Stimulated activated CD8-positive, alpha-beta memory T cell treated with anti-CD3 and anti-CD28 coated beads, Interleukin-4, amount 100 ng/mL, for 24 hours (primary cell): ENCODE data around the gene EYA4.
"Not testable (repeated sequence)": the region's sequence is repeated elsewhere in the genome, so short reads cannot be mapped to it uniquely, and the experiment has no call there.

Experiments used
- DNase-seq: peaks from one replicate; pipeline ENCODE4 v3.0.0-alpha.2; 2020; ENCODE audit warnings: low read depth

Gene EYA4

GRCh38 chr6:133532908-133533307, 291.8 kb downstream of the EYA4 start:
- DNase-seq, result no peak

DNA sequence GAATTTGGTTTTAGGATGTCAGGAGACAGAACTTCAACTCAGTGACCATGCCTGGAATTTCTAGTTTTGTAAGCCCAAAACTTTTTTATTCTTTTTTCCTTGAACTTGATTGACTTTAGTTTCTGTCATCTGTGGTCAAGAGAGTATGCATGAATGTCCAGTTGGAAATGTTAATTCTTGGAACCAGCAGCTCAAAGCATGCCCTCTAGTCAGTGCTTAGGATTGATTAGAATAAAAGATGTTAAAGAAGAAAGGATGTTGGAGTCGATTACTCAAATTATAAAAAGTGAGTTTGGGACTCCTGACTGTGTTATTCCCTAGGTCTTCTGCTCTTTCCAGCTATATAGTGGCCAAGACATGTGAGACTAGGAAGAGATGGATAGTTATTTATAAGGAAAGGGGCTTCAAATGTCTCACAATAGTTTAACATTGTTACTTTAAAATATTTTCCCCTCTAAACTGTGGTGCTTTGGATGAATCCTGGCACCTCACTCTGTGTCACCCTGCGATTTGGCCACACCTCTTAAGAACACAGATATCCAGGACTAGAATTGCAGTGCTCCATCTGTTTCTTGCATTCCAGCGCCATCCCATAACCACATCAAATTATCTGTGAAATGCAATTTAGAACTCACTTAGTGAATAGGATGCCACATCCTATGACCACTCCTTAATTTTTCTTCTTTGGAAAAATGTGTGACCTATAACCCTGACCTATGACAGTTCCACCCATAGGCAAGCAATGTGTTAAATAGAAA, 298.5 kb downstream of the EYA4 start:
- DNase-seq, result no peak

DNA sequence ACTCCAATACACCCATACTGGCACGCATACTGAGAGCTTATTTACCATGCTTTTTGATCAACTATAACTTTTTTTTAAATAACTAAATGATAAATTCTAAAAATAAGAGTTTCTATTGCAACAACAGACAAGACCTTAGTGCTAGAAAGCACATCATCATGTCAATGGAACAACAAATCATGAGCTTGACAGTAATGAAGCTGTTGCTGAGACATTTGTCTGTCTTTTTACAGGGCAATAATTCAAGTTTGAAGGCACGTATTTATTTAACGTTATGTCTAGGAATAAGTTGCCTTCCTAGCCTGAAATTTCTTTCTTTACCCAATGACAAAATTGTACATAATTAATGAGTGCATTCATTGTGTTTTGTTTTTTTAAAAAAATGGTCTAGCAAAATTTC, 299.2 kb downstream of the EYA4 start:
- DNase-seq, result no peak

DNA sequence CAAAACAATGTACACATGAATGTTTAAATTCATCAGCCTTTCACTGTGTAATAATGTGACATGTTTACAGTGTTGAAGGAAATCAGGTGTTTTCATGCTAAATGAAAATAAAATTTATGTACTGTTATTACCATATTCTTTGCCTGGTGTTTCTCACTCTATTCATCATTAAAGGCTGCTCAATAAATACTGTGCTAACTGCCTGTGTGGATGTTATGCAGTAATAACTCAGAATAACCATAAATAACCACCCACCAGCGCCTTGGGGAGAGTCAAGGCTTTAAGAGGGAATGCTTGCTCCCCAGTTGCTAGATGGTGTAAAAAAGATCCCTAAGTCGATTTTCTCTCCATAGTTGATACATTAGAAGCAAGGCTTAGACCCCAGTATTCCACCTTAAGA, 299.9 kb downstream of the EYA4 start:
- DNase-seq, result no peak

DNA sequence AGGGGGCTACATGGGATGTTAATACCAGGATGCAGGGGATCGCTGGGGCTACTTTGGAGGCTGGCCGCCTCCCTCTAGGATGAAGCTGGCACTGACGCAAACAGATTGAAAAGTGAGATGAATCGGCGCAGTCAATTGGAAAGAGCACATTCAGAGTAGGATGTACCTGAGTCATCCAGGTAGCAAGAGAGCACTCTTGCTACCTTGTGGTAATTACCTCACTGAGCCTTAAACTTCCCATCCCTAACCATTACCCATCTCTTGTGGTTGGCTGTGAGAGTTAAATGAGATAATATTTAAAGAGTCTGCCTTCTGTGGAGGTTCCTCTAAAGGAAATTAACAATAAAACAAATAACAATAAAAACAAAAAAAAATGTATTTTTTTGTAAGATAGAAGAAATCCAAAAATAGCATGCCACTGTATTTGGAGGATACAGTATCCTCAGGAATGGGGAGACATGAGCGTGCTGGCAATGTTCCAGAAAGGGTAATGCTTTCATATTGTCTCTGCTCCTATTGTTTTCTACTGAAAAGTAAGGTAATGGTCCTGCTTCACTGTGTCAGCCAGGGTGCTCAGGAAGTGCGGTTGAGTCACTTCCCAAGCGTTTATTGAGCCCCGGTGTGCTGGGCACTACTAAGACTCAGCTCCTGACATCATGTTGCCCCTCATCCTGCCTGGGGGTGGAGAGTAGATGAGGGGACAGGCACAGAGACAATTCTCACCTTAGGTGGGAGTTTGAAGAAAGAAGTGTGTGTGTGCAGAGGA, 301.1 kb downstream of the EYA4 start:
- no peak for DNase-seq

DNA sequence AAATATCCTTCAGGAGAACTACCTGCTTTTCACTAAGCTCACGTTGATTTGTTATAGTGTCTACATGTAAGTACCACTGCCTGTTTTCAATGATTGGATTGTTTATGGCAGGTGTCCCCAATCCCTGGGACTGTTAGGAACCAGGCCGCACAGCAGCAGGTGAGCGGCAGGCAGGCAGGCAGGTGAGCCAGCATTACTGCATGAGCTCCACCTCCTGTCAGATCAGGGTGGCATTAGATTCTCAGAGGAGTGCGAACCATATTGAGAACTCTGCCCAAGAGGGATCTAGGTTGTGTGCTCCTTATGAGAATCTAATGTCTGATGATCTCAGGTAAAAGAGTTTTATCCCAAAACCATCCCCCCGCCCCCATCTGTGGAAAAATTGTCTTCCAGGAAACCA, 303.3 kb downstream of the EYA4 start:
- DNase-seq, result no peak

DNA sequence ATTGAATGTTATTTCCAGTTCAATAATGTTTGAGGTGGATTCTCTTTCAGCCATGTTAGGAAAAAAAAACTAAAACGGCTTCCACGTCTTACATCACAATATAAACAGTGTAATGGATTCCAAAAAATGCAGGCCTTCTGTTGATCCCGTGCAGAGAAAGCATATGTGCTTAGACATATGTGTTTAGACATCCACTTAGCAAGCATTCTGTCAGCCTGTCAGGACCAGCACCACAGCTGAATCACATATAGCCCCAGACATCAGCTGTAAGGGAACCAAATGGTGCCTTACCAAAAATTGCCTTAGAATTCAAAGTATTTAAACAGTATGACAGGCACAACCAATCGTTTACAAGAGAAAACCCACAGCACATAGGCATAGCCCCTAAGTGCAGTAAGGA, 304.9 kb downstream of the EYA4 start:
- DNase-seq, result no peak

- no peak for DNase-seq
Observed at GRCh38 chr6:133547136-133547535, 306.0 kb downstream of the EYA4 start.

DNA sequence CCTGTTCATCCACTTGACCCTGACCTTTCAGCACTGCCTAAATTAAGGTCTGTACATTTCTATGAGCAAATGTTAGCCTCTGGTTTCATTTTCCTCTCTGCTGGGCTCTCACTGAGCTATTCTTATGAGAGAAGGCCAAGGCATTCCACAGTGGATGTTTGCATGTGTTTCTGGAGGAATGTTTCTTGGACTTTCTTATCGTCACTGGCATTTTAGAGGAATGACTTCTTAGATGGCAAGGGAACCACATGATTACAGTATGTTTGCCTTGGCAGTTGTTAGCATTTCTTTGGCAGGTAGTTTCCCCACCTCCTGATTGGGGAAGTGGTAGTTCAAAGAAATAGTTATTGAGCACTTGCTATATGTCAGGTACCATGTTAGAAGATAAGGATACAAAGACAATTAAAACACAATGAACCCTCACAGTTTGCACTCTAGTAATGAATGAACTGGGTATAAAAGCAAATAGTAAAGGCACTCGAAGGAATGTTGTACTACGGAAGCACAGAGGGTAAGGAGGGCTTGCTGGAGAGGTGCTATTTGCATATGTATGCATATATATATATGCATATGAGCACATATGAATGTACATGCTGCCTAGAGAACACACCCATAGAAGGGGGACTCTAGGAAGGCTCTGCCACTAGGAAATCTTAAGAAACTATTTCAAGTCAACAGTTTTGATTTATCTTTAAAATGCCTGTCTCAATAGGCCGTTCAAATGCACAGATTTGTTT, 307.4 kb downstream of the EYA4 start:
- no peak for DNase-seq

- no peak for DNase-seq
Observed at GRCh38 chr6:133549371-133549801, 308.2 kb downstream of the EYA4 start.

- no peak for DNase-seq
Observed at GRCh38 chr6:133550026-133550425, 308.9 kb downstream of the EYA4 start.

- no peak for DNase-seq
Observed at GRCh38 chr6:133551436-133551835, 310.3 kb downstream of the EYA4 start.

DNA sequence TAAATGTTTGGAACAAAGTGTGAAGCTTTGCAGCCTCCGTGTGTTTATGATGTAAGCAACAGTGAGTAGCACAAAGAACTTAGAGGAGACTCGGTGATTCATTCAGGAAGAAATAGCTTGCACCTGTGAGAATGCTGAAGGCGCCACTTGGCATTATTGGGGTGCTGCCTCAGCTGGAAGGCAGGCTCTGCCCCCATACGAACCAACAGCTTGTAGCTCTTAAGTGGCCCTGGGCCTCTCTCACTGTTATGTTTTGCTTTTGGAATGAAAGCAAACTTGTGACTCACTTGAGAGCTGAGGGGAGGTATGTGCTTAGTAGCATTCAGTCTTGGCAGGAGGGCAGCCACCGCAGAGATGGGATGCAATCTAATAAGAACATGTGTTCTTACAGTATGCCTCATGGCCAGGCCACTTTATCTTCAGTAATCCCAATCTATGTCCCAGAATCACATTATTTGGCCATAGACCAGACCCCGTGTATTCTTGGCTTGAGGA, 310.7 kb downstream of the EYA4 start:
- no peak for DNase-seq

- no peak for DNase-seq
Observed at GRCh38 chr6:133553652-133554051, 312.5 kb downstream of the EYA4 start.

DNA sequence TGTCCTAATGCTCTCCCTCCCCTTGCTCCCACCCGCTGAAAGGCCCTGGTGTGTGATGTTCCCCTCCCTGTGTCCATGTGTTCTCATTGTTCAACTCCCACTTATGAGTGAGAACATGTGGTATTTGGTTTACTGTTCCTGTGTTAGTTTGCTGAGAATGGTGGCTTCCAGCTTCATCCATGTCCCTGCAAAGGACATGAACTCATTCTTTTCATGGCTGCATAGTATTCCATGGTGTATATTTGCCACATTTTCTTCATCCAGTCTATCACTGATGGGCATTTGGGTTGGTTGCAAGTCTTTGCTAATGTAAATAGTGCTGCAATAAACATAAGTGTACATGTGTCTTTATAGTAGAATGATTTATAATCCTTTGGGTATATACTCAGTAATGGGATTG, 313.0 kb downstream of the EYA4 start:
- not testable (repeated sequence) for DNase-seq

GRCh38 chr6:133555685-133556084, 314.5 kb downstream of the EYA4 start:
- DNase-seq, result no peak

DNA sequence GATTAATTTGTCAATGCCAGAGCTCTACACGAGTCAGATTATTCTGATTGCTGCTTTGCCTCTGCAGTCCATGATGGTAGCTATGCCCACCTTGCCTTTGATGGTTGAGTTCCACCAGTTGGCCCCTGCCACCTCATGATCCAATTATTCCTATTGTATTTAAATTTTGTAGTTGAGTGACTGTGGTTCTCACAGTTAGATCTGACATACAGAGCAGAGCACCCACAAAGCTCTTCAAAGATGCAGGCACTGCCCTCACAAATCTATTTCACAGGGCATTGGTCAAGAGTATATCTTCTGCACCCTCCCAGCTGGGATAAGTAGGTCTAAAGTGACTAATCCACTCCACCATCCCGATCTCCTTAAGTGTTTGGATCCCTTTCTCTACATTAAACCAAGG, 318.8 kb downstream of the EYA4 start:
- no peak for DNase-seq

- DNase-seq, result no peak
Observed at GRCh38 chr6:133567636-133568035, 326.5 kb downstream of the EYA4 start.

DNA sequence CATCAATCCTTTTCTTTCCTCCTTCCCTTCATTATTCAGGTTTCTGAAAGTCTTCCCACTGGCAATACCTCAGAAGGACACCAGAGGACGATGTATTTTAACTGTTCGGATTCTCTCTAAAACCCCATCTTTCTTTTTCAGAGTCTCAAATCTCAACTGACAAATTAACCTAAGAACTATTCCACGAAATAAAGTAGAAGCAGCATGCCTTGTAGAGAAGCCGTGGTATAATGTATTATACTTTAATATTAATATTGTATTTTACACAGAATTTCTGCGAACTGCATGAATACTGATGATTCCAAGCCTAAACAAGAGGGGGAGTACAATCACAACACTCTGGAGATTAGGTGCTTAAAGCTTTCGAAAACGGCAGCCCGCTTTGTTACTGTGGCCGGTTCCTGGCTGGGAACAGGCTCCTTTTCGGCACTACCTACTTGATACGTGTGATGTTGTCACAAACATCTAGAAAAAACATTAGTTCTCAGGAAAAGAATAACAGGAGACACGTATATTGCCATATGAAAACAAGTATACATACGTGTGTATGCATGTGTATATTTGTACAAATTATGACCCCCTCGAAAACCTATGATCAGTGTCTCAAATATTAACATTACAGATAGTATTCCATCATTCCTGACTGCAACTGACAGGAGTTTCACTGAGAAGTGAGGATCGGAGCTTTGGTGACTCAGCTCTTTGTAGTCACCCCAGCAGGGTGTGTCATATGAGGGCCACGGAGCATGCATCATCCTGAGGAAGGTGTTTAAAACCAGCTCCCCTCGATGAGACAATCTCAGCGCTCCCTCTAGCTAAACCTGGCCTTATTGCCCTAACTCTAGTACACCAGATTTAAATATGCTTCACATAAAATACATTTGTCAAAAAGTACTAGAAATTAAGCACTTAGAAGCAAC, 328.1 kb downstream of the EYA4 start:
- no peak for DNase-seq

DNA sequence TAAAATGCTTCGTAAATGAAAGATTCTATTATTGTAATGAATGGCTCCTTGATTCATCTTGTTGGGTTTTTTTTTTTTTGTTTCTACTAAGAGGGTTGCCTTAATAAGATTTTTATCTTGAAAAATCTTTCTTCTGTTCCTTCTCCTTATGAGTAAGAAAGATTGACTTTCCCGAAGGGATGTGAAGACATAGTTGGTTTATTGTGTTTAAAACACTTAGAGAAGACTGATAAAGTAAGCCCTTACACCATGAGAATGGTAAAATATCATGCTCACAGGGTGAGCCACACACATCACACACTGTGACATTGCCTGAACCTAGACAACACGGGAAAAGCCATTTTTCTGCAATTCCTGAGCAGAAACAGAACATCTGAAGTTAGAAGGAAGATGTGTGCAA, 330.5 kb downstream of the EYA4 start:
- DNase-seq, result no peak

DNA sequence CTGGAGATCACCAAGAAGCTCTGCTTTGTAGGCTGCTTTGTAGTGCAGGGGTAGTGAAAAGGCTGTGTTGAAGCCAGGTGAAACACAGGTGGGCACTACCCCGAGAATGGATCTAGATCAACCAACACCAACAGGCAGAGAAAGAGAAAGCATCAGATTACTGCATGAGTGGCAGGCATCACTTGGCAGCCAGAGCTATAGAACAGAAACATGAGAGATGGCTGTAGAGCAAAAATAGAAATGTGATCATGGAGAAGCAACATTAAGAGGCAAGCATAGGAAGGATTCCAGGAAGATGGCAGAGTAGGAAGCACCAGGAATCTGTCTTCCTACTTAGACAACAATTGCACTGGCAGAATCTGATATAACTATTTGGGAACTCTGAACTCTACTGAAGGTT, 336.7 kb downstream of the EYA4 start:
- DNase-seq, result no peak
